K562 (cell line): Measurements from ENCODE around the gene ANK3. TPM values are rescaled to one million over a fixed set of nuclear protein-coding genes. Genes with fewer than 3 reads are reported as not detected.

Experiments
- FIP1L1 ChIP-seq: fragments of 200-400 bp; formaldehyde crosslinking; IDR thresholded peaks from 2 replicates; pipeline ENCODE4 v1.6.1; 2018; ENCODE audit warnings: mild to moderate bottlenecking, low read depth, low read length; ENCODE audit not compliant: poor library complexity, severe bottlenecking
- FUS ChIP-seq: fragments of 200-400 bp; formaldehyde crosslinking; optimal IDR thresholded peaks from 2 replicates; pipeline ENCODE3; 2017; ENCODE audit warnings: low read depth, low read length
- PRMT5 ChIP-seq: sonication (generic); formaldehyde crosslinking; IDR thresholded peaks from 2 replicates; pipeline ENCODE4 v1.5.0; 2020; ENCODE audit warnings: missing genetic modification reagents
- TEAD4 ChIP-seq, 2 experiments: sonication (generic) in 1 of 2; formaldehyde crosslinking in 1 of 2; IDR thresholded peaks; 2 replicates each; pipeline versions ENCODE4 v1.6.1 to v1.8.0; 2012 to 2022; ENCODE audit warnings: borderline replicate concordance in 1 of 2, inconsistent platforms in 1 of 2, low read length in 1 of 2, mild to moderate bottlenecking in 1 of 2, missing genetic modification reagents in 1 of 2
- TOE1 ChIP-seq, 2 experiments: fragments of 450-650 bp in 1 of 2; sonication (generic) in 1 of 2; formaldehyde crosslinking in 1 of 2; IDR thresholded peaks; 2 replicates each; pipeline versions ENCODE4 v1.7.1 to v1.8.0; 2016 to 2022; ENCODE audit warnings: borderline replicate concordance in 2 of 2, mild to moderate bottlenecking in 2 of 2, antibody characterized with exemption in 1 of 2, inconsistent platforms in 1 of 2, low read depth in 1 of 2, missing genetic modification reagents in 1 of 2, moderate library complexity in 1 of 2
- ZNF165 ChIP-seq: fragments of 250-450 bp; sonication (Bioruptor Pico); IDR thresholded peaks from 2 replicates; pipeline ENCODE4 v1.4.0; 2020; ENCODE audit warnings: borderline replicate concordance
- ZNF436 ChIP-seq: fragments of 250-450, 450-650 bp; sonication (Bioruptor Pico); formaldehyde crosslinking; IDR thresholded peaks from 2 replicates; pipeline ENCODE4 v1.7.0; 2020; ENCODE audit warnings: mild to moderate bottlenecking
- ZNF696 ChIP-seq: fragments of 250-450 bp; sonication (Bioruptor Pico); conservative IDR thresholded peaks from 2 replicates; pipeline ENCODE4 v1.4.0; 2020; ENCODE audit warnings: mild to moderate bottlenecking, moderate library complexity
- ZNF766 ChIP-seq: fragments of 200-800 bp; sonication (Bioruptor generic); conservative IDR thresholded peaks from 2 replicates; pipeline ENCODE4 v1.6.1; 2016; ENCODE audit warnings: missing genetic modification characterization, missing compliant biosample characterization
- polyA plus RNA-seq, 8 experiments: library from polyadenylated mRNA; depleted of rRNA in 4 of 8; stranded (reverse) in 5 of 8; unstranded in 3 of 8; fragments of >200 nt; fragmentation: Nextera tagmentation in 2 of 8; fragmentation: Illumina TruSeq in 1 of 8; extraction: Ambion mirVana in 2 of 8; extraction: Trizol in 1 of 8; gene quantifications; 2 replicates each; pipeline versions ENCODE4 v1.2.1 to v1.2.3, GENCODE V29; 2011 to 2014; ENCODE audit warnings: inconsistent platforms in 1 of 8, missing spikeins in 1 of 8
- total RNA-seq, 7 experiments: library from RNA; depleted of rRNA in 6 of 7; stranded (reverse); fragments of >200 nt in 6 of 7; fragmentation: Illumina TruSeq in 2 of 7; extraction: Trizol in 2 of 7; gene quantifications; 2 replicates each; pipeline versions ENCODE4 v1.2.1 to v1.2.3, GENCODE V29; 2011 to 2021; ENCODE audit warnings: low replicate concordance in 1 of 7
- TF ChIP-seq, protein P1 (sequence below): sonication (generic); formaldehyde crosslinking; IDR thresholded peaks from 2 replicates; pipeline ENCODE4 v1.8.0; 2023; ENCODE audit warnings: missing genetic modification reagents, mild to moderate bottlenecking, borderline replicate concordance
- TF ChIP-seq, protein P2 (sequence below): sonication (generic); formaldehyde crosslinking; IDR thresholded peaks from 2 replicates; pipeline ENCODE4 v1.8.1; 2022; ENCODE audit warnings: missing genetic modification reagents
- TF ChIP-seq, protein P3 (sequence below), 3 experiments: fragments of 200-800 bp in 1 of 3; fragments of 250-450 bp in 1 of 3; fragments of 450-650 bp in 1 of 3; sonication (Bioruptor Pico) in 1 of 3; sonication (Bioruptor generic) in 1 of 3; formaldehyde crosslinking in 1 of 3; IDR thresholded peaks; 2 replicates each; pipeline versions ENCODE4 v1.6.1 to v1.8.0; 2016 to 2022; ENCODE audit warnings: mild to moderate bottlenecking in 2 of 3, missing genetic modification characterization in 2 of 3, missing compliant biosample characterization in 1 of 3, moderate library complexity in 1 of 3
- TF ChIP-seq, protein P4 (sequence below): sonication (generic); IDR thresholded peaks from 2 replicates; pipeline ENCODE4 v1.6.1; 2016

ANK3 gene
- total and polyA plus RNA-seq, 9 of the 15 experiments (the other 6 are each of a cell fraction or from before 2014, with no cell fraction given) = 10.0 to 32.3 (median 17.9) TPM

DNA sequence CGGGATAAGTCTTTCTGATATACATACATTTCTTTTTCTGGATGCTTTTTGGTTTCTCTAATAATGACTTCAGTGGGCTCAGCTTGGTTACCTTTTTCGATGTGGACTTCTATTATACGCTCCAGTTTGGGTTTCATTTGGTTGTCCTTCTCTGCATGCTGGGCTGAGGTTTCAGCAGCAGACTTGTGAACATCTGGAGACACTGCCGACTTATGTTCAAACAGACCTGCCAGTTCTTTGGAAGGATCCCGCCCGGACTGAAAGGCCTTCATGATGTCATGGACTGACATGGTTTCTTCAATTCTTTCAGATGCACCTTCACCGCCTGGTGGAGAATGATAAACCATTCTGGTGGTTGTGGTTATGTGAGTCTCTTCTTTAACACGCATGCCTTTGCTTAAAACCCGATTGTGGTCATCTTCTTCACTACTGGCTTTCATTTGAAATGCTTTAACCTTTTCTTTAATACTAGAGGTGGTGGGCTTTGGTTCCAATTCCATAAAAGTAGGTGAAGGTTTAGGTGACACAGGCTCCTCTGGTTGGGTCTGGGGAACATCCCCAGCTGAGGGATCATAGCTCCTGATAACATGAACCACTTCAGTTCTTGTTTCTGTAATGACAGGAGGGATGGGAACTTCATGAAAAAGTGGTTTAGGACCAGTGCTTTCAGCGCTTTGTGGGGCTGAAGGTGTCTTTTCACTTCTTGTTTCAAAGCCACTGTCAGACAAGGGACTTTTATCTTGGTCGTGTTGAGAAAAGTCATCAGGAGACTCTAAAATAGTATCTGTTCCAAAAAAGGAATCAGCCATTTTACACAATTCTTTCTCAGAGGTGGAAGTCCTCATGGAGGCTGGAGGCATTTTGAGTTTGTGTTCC lies 315.7 kb downstream of the ANK3 start (continued):
- TF ChIP-seq, protein P1, sequence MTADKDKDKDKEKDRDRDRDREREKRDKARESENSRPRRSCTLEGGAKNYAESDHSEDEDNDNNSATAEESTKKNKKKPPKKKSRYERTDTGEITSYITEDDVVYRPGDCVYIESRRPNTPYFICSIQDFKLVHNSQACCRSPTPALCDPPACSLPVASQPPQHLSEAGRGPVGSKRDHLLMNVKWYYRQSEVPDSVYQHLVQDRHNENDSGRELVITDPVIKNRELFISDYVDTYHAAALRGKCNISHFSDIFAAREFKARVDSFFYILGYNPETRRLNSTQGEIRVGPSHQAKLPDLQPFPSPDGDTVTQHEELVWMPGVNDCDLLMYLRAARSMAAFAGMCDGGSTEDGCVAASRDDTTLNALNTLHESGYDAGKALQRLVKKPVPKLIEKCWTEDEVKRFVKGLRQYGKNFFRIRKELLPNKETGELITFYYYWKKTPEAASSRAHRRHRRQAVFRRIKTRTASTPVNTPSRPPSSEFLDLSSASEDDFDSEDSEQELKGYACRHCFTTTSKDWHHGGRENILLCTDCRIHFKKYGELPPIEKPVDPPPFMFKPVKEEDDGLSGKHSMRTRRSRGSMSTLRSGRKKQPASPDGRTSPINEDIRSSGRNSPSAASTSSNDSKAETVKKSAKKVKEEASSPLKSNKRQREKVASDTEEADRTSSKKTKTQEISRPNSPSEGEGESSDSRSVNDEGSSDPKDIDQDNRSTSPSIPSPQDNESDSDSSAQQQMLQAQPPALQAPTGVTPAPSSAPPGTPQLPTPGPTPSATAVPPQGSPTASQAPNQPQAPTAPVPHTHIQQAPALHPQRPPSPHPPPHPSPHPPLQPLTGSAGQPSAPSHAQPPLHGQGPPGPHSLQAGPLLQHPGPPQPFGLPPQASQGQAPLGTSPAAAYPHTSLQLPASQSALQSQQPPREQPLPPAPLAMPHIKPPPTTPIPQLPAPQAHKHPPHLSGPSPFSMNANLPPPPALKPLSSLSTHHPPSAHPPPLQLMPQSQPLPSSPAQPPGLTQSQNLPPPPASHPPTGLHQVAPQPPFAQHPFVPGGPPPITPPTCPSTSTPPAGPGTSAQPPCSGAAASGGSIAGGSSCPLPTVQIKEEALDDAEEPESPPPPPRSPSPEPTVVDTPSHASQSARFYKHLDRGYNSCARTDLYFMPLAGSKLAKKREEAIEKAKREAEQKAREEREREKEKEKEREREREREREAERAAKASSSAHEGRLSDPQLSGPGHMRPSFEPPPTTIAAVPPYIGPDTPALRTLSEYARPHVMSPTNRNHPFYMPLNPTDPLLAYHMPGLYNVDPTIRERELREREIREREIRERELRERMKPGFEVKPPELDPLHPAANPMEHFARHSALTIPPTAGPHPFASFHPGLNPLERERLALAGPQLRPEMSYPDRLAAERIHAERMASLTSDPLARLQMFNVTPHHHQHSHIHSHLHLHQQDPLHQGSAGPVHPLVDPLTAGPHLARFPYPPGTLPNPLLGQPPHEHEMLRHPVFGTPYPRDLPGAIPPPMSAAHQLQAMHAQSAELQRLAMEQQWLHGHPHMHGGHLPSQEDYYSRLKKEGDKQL (CRISPR knock-in tag) = no peak
- TF ChIP-seq, protein P2, sequence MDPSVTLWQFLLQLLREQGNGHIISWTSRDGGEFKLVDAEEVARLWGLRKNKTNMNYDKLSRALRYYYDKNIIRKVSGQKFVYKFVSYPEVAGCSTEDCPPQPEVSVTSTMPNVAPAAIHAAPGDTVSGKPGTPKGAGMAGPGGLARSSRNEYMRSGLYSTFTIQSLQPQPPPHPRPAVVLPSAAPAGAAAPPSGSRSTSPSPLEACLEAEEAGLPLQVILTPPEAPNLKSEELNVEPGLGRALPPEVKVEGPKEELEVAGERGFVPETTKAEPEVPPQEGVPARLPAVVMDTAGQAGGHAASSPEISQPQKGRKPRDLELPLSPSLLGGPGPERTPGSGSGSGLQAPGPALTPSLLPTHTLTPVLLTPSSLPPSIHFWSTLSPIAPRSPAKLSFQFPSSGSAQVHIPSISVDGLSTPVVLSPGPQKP = no peak
- TF ChIP-seq, protein P3, sequence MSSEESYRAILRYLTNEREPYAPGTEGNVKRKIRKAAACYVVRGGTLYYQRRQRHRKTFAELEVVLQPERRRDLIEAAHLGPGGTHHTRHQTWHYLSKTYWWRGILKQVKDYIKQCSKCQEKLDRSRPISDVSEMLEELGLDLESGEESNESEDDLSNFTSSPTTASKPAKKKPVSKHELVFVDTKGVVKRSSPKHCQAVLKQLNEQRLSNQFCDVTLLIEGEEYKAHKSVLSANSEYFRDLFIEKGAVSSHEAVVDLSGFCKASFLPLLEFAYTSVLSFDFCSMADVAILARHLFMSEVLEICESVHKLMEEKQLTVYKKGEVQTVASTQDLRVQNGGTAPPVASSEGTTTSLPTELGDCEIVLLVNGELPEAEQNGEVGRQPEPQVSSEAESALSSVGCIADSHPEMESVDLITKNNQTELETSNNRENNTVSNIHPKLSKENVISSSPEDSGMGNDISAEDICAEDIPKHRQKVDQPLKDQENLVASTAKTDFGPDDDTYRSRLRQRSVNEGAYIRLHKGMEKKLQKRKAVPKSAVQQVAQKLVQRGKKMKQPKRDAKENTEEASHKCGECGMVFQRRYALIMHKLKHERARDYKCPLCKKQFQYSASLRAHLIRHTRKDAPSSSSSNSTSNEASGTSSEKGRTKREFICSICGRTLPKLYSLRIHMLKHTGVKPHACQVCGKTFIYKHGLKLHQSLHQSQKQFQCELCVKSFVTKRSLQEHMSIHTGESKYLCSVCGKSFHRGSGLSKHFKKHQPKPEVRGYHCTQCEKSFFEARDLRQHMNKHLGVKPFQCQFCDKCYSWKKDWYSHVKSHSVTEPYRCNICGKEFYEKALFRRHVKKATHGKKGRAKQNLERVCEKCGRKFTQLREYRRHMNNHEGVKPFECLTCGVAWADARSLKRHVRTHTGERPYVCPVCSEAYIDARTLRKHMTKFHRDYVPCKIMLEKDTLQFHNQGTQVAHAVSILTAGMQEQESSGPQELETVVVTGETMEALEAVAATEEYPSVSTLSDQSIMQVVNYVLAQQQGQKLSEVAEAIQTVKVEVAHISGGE (CRISPR knock-in tag; IDR thresholded peaks at IDR 0.05) = no peak
- TF ChIP-seq, protein P4, sequence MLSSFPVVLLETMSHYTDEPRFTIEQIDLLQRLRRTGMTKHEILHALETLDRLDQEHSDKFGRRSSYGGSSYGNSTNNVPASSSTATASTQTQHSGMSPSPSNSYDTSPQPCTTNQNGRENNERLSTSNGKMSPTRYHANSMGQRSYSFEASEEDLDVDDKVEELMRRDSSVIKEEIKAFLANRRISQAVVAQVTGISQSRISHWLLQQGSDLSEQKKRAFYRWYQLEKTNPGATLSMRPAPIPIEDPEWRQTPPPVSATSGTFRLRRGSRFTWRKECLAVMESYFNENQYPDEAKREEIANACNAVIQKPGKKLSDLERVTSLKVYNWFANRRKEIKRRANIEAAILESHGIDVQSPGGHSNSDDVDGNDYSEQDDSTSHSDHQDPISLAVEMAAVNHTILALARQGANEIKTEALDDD = no peak; the same call in none of the 2 replicates
- TF ChIP-seq ZNF766 (CRISPR knock-in tag) (peak; percentile 91), ZNF436 (CRISPR knock-in tag) (no peak), PRMT5 (CRISPR knock-in tag) (no peak), TEAD4 (IDR thresholded peaks at IDR 0.05; ENCODE audit: low read length) (peak; percentile 83), TEAD4 (CRISPR knock-in tag; IDR thresholded peaks at IDR 0.05; ENCODE audit: borderline replicate concordance) (no peak), TOE1 (IDR thresholded peaks at IDR 0.05; ENCODE audit: borderline replicate concordance) (no peak), TOE1 (CRISPR knock-in tag; IDR thresholded peaks at IDR 0.05; ENCODE audit: borderline replicate concordance, low read depth) (no peak), FUS (no peak), FIP1L1 (no peak), ZNF696 (no peak), ZNF165 (CRISPR knock-in tag) (no peak)
